ENCODE data around the gene ZMAT5. TPM values are rescaled to one million over a fixed set of nuclear protein-coding genes. Genes with fewer than 3 reads are reported as not detected.

The ZMAT5 gene
- total RNA-seq, 4 donors from 2014 or later, result 22.1 to 29.3 (median 26.6) TPM

DNA sequence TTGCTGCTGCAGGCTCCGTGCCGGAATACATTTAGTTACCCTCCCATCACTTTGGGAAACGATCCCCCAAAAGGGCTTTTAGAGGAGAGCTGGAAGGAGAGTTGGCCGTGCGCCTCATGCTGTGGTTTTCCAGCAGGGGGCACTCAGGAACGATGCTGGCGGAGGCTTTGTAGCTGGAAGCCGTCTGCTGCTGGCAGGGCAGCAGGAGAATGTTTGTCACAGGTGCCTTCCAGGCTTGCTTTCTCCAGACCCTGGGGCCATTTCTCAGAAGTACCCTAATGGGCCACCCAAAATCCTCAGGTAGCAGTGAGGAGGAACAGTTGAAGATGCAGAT, 77.0 kb downstream of the ZMAT5 start:
- Histone ChIP-seq H3K4me1 (peaks cover 0 to 29% (median 3%) of the 10 kb centered on the region in 4 donors), H3K9me3 (no peaks in the 10 kb centered on the region), H3K27ac (peak overlapping the region in 1 of 4 donors; percentile 2), H3K36me3 (peaks cover 0 to 77% (median 0%) of the 10 kb centered on the region in 3 donors), H3K27me3 (no peaks in the 10 kb centered on the region), H3K4me3 (no peak overlapping the region)
- 22 to 26% methylated on average over 7 to 8 of the region's 8 CpGs for WGBS, 2 donors
- TF ChIP-seq, protein P1, sequence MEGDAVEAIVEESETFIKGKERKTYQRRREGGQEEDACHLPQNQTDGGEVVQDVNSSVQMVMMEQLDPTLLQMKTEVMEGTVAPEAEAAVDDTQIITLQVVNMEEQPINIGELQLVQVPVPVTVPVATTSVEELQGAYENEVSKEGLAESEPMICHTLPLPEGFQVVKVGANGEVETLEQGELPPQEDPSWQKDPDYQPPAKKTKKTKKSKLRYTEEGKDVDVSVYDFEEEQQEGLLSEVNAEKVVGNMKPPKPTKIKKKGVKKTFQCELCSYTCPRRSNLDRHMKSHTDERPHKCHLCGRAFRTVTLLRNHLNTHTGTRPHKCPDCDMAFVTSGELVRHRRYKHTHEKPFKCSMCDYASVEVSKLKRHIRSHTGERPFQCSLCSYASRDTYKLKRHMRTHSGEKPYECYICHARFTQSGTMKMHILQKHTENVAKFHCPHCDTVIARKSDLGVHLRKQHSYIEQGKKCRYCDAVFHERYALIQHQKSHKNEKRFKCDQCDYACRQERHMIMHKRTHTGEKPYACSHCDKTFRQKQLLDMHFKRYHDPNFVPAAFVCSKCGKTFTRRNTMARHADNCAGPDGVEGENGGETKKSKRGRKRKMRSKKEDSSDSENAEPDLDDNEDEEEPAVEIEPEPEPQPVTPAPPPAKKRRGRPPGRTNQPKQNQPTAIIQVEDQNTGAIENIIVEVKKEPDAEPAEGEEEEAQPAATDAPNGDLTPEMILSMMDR (IDR thresholded peaks at IDR 0.05), result peak; percentile 52 to 76 (median 66)
- no peak for TF ChIP-seq EP300 (IDR thresholded peaks at IDR 0.05)
- DNase-seq (ENCODE audit: low spot score in 2 of 2), result peak; percentile 40 to 50

DNA sequence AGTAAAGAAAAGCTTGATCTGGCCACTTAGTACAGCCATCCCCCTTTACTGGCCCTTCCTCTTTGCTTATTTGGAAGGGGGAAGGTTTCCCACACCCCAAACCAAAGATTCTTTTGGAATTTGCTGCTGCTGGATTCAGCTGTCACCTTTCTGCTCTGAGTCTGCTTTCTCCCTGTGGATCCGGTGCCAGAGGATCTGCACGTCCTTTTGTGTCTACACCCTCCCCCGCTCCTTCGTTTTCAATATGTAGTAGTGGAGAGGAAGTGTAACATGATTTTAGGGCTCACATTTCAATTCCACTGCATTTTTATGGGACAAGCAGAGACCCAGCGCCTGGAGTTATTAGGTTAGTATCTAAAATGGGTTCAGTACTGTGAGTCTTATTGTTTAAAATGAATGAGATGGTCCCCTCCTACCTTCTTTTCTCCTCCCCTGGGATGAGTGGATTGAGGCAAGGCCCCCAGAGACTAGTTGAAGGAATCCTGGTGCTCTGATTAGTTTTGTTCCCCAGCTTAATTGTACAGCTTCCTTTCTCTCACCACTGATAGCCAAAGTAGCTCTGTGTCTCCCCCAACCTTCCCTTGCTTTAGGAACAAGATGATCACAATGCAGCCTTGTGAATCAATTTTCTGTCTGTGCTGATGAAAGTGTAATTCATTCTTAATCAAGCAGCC, 77.5 kb downstream of the ZMAT5 start:
- no peak overlapping the region for H3K27ac ChIP-seq
- no peaks in the 10 kb centered on the region for H3K9me3 ChIP-seq

DNA sequence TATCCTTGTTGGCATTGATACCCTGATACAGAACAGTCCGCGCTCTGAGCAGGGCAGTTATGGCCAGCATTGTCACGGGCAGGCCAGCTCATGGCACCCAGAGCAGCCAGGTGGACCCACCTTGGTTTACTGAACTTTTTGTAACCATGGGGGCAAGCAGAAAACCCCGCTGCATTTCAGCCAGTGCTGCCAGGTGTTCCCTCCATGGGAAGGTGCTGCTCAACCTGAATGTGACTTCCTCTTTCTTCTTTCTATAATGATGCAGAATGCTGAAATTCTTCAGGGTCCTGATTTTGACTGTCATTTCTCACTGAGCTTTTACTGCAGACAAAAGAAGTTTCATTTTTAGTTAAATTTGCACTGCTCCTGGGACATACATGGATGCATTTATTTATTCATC, 82.6 kb downstream of the ZMAT5 start:
- no peak for DNase-seq (ENCODE audit: low spot score in 2 of 2)
- Histone ChIP-seq H3K27ac (no peak overlapping the region), H3K36me3 (peaks cover 2 to 95% (median 8%) of the 10 kb centered on the region in 3 donors), H3K27me3 (no peaks in the 10 kb centered on the region), H3K9me3 (no peaks in the 10 kb centered on the region), H3K4me3 (no peak overlapping the region), H3K4me1 (peaks cover 0 to 1% (median 0%) of the 10 kb centered on the region in 4 donors)
- TF ChIP-seq, protein P1 (IDR thresholded peaks at IDR 0.05), result no peak
- TF ChIP-seq EP300 (IDR thresholded peaks at IDR 0.05) (no peak), POLR2A (IDR thresholded peaks at IDR 0.05) (no peak)
- 93 to 97% methylated on average over 4 of the region's 4 CpGs for WGBS, 2 donors

More for the DNA sequence above, 77.5 kb downstream of the ZMAT5 start:
- no peak for DNase-seq (ENCODE audit: low spot score in 2 of 2)
- Histone ChIP-seq H3K27me3 (no peaks in the 10 kb centered on the region), H3K36me3 (peaks cover 0 to 77% (median 2%) of the 10 kb centered on the region in 3 donors), H3K4me1 (peaks cover 0 to 29% (median 3%) of the 10 kb centered on the region in 4 donors), H3K4me3 (no peak overlapping the region)
- WGBS, 2 donors, result 70 to 72% methylated on average over 5 of the region's 5 CpGs
- TF ChIP-seq EP300 (IDR thresholded peaks at IDR 0.05) (no peak), POLR2A (IDR thresholded peaks at IDR 0.05) (no peak)
- TF ChIP-seq, protein P1 (IDR thresholded peaks at IDR 0.05), result no peak

DNA sequence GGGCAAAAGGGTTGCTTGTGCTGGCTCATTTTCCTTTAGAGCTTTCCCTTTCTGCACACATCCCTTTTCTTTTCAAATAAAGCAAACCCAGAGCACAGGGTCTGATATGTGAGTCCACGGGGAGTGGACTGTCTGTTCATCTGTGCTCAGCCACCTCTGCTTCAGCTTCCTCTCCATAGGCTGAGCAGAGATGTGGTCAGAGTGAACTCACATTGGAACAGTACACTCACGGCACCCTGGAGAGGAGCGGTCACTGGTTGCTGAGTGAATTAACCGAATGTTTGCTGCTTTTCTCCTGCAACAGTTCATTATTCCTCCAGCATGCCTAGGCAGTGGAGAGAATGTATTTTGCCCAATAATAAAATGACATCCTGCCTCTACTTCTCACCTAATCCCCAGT, 83.3 kb downstream of the ZMAT5 start:
- Histone ChIP-seq H3K27ac (no peak overlapping the region), H3K4me3 (no peak overlapping the region), H3K9me3 (no peaks in the 10 kb centered on the region), H3K36me3 (peaks cover 2 to 100% (median 9%) of the 10 kb centered on the region in 3 donors), H3K4me1 (no peaks in the 10 kb centered on the region), H3K27me3 (no peaks in the 10 kb centered on the region)
- WGBS, 2 donors, result 82 to 93% methylated on average over 4 of the region's 4 CpGs
- TF ChIP-seq EP300 (IDR thresholded peaks at IDR 0.05), result no peak
- TF ChIP-seq, protein P1 (IDR thresholded peaks at IDR 0.05), result no peak
- no peak for TF ChIP-seq POLR2A (IDR thresholded peaks at IDR 0.05)
- DNase-seq (ENCODE audit: low spot score in 2 of 2), result no peak

Small RNA genes within 50 kb of the gene (small RNA-seq; reads per million reads assigned to genes)
- not detected for gene AC004882.2
- not detected for gene RF00019

Other genes starting within 250 kb of the ZMAT5 start
- gene THOC5, start 213.2 kb downstream of the ZMAT5 start, total RNA-seq, result 10 to 100 TPM; 31.2 to 65.9 (median 50.3) TPM
- gene NIPSNAP1, start 185.9 kb downstream of the ZMAT5 start, total RNA-seq, result 10 to 100 TPM in 3 of 4 donors, 1 to 10 TPM in 1; 9.0 to 38.5 (median 11.8) TPM
- 10 to 100 TPM; 24.9 to 39.0 (median 28.8) TPM for gene NF2, start 163.4 kb downstream of the ZMAT5 start, total RNA-seq
- gene CABP7, start 47.0 kb downstream of the ZMAT5 start, total RNA-seq, result under 1 TPM in 1 of 4 donors, not detected in 3; 0.20 TPM
- 10 to 100 TPM; 30.4 to 56.7 (median 35.5) TPM for gene UQCR10, start 362 bp upstream of the ZMAT5 start, total RNA-seq
- gene ASCC2, start 71.3 kb upstream of the ZMAT5 start, total RNA-seq, result 10 to 100 TPM; 30.4 to 45.3 (median 40.9) TPM
- gene MTMR3, start 116.2 kb upstream of the ZMAT5 start, total RNA-seq, result 10 to 100 TPM; 56.1 to 91.2 (median 74.5) TPM

Measured in tibial nerve (tissue), 4 donors.